IMR-90 (cell line): ENCODE measurements around the gene CENPU. TPM values are rescaled to one million over a fixed set of nuclear protein-coding genes. Genes with fewer than 3 reads are reported as not detected.

Experiments used
- ATAC-seq: fragments of 200-7000 bp; cut with Tn5 transposase; 2 replicates; pipeline ENCODE4 v1.9.1; 2020; ENCODE audit warnings: low read depth, mild to moderate bottlenecking, moderate library complexity
- BruUV-seq: library from RNA; stranded (reverse); fragments of 400-500 nt; replicated peaks from 2 replicates; lab custom pipeline; 2021; lab: Mats Ljungman, UMichigan
- CTCF ChIA-PET: fragments of 300-600 bp; formaldehyde crosslinking; extraction: SDS; loops from one replicate; lab custom pipeline; 2021; ENCODE audit warnings: antibody characterized with exemption; lab: Yijun Ruan, JAX
- POLR2A ChIA-PET: fragments of 300-600 bp; sonication (Branson Sonifier 250); formaldehyde crosslinking; loops from one replicate; lab custom pipeline; 2022; ENCODE audit warnings: antibody characterized with exemption; ENCODE audit not compliant: unreplicated experiment; lab: Charles Lee
- DNase-seq: peaks from one replicate; pipeline ENCODE4 v3.0.0; 2013
- H2AFZ ChIP-seq: replicated peaks from 2 replicates; pipeline ENCODE3; 2013; ENCODE audit warnings: low read length, mild to moderate bottlenecking; ENCODE audit not compliant: poor library complexity
- H2AK5ac ChIP-seq: 2 replicates; pipeline ENCODE4 v1.6.1; 2013; ENCODE audit warnings: low read depth, low read length, inconsistent platforms
- H2AK9ac ChIP-seq: replicated peaks from 2 replicates; pipeline ENCODE3; 2013; ENCODE audit warnings: mild to moderate bottlenecking, low read depth, low read length, moderate library complexity; ENCODE audit not compliant: poor library complexity
- H2BK120ac ChIP-seq: 2 replicates; pipeline ENCODE4 v1.6.1; 2013; ENCODE audit warnings: low read depth, low read length, inconsistent platforms
- H2BK15ac ChIP-seq: 3 replicates; pipeline ENCODE4 v1.6.1; 2013; ENCODE audit warnings: low read depth, low read length, inconsistent platforms
- H2BK20ac ChIP-seq: 2 replicates; pipeline ENCODE4 v1.6.1; 2013; ENCODE audit warnings: low read depth, mild to moderate bottlenecking, inconsistent platforms, low read length, moderate library complexity
- H2BK5ac ChIP-seq: 2 replicates; pipeline ENCODE4 v1.6.1; 2013; ENCODE audit warnings: mild to moderate bottlenecking, low read depth, low read length, inconsistent platforms; ENCODE audit not compliant: poor library complexity, severe bottlenecking
- H3K14ac ChIP-seq: replicated peaks from 2 replicates; pipeline ENCODE4 v1.6.1; 2013; ENCODE audit warnings: low read depth, low read length, inconsistent platforms
- H3K18ac ChIP-seq: 2 replicates; pipeline ENCODE4 v1.6.1; 2013; ENCODE audit warnings: low read depth, low read length, control low read depth
- H3K23ac ChIP-seq: 2 replicates; pipeline ENCODE4 v1.6.1; 2013; ENCODE audit warnings: low read depth, low read length, inconsistent platforms
- H3K27ac ChIP-seq: 2 replicates; pipeline ENCODE4 v1.5.1; 2013; ENCODE audit warnings: mild to moderate bottlenecking, control low read depth, low read length; ENCODE audit not compliant: insufficient read depth
- H3K27me3 ChIP-seq: 2 replicates; pipeline ENCODE4 v1.6.1; 2013; ENCODE audit warnings: low read length; ENCODE audit not compliant: control insufficient read depth, insufficient read depth
- H3K36me3 ChIP-seq: 2 replicates; pipeline ENCODE4 v1.6.1; 2013; ENCODE audit warnings: low read length, mixed read lengths; ENCODE audit not compliant: control insufficient read depth, insufficient read depth
- H3K4ac ChIP-seq: 2 replicates; pipeline ENCODE4 v1.6.1; 2013; ENCODE audit warnings: low read depth, low read length, inconsistent platforms
- H3K4me1 ChIP-seq: 2 replicates; pipeline ENCODE4 v1.6.1; 2013; ENCODE audit warnings: low read length, mixed read lengths; ENCODE audit not compliant: control insufficient read depth, insufficient read depth
- H3K4me2 ChIP-seq: 2 replicates; pipeline ENCODE4 v1.6.1; 2013; ENCODE audit warnings: low read depth, mild to moderate bottlenecking, control low read depth, low read length, moderate library complexity
- H3K4me3 ChIP-seq: 2 replicates; pipeline ENCODE4 v1.5.1; 2013; ENCODE audit warnings: low read depth, mild to moderate bottlenecking, control low read depth, low read length, moderate library complexity; ENCODE audit not compliant: insufficient read depth
- H3K56ac ChIP-seq: 2 replicates; pipeline ENCODE4 v1.6.1; 2013; ENCODE audit warnings: low read length, inconsistent platforms; ENCODE audit not compliant: insufficient read depth; ENCODE audit errors: extremely low read depth
- H3K79me1 ChIP-seq, 2 experiments: 2 replicates each; pipeline ENCODE4 v1.6.1; 2013; ENCODE audit warnings: low read length in 2 of 2, inconsistent platforms in 1 of 2, low read depth in 1 of 2
- H3K9ac ChIP-seq: 2 replicates; pipeline ENCODE4 v1.6.1; 2013; ENCODE audit warnings: low read depth, low read length, control low read depth
- H3K9me1 ChIP-seq: 2 replicates; pipeline ENCODE4 v1.6.1; 2013; ENCODE audit warnings: low read length, inconsistent platforms; ENCODE audit not compliant: insufficient read depth
- H3K9me3 ChIP-seq: 2 replicates; pipeline ENCODE4 v1.6.1; 2013; ENCODE audit warnings: low read length; ENCODE audit not compliant: control insufficient read depth, insufficient read depth
- H4K20me1 ChIP-seq: 2 replicates; pipeline ENCODE4 v1.6.1; 2013; ENCODE audit warnings: low read length, inconsistent platforms; ENCODE audit not compliant: insufficient read depth
- H4K5ac ChIP-seq: 2 replicates; pipeline ENCODE4 v1.6.1; 2013; ENCODE audit warnings: mild to moderate bottlenecking, low read depth, low read length, control low read depth
- H4K8ac ChIP-seq, 2 experiments: 2 replicates each; pipeline ENCODE4 v1.6.1; 2013; ENCODE audit warnings: low read depth in 2 of 2, low read length in 2 of 2, control low read depth in 1 of 2, inconsistent platforms in 1 of 2
- H4K91ac ChIP-seq: 2 replicates; pipeline ENCODE4 v1.6.1; 2013; ENCODE audit warnings: low read depth, low read length, inconsistent platforms; ENCODE audit not compliant: insufficient read depth
- BHLHE40 ChIP-seq: fragments of 150-350 bp; IDR thresholded peaks from 2 replicates; pipeline ENCODE4 v1.6.1; 2016; ENCODE audit warnings: mild to moderate bottlenecking, low read depth, low read length
- CEBPB ChIP-seq: IDR thresholded peaks from 2 replicates; pipeline ENCODE4 v1.6.1; 2012; ENCODE audit warnings: low read depth, low read length, improper control_type of control experiment
- CHD1 ChIP-seq: IDR thresholded peaks from 2 replicates; pipeline ENCODE4 v1.6.1; 2012; ENCODE audit warnings: low read depth, low read length, improper control_type of control experiment
- ELK1 ChIP-seq: fragments of 150-350 bp; IDR thresholded peaks from 2 replicates; pipeline ENCODE4 v1.6.1; 2016; ENCODE audit warnings: low read depth, mild to moderate bottlenecking, low read length, moderate library complexity, borderline replicate concordance
- FOS ChIP-seq: fragments of 150-350 bp; IDR thresholded peaks from 2 replicates; pipeline ENCODE4 v1.6.1; 2016; ENCODE audit warnings: low read depth, low read length
- MAFK ChIP-seq: IDR thresholded peaks from 2 replicates; pipeline ENCODE4 v1.6.1; 2012; ENCODE audit warnings: low read depth, low read length, improper control_type of control experiment
- MAZ ChIP-seq: IDR thresholded peaks from 2 replicates; pipeline ENCODE4 v1.6.1; 2012; ENCODE audit warnings: low read depth, mild to moderate bottlenecking, low read length, improper control_type of control experiment, moderate library complexity, borderline replicate concordance
- MXI1 ChIP-seq: IDR thresholded peaks from 2 replicates; pipeline ENCODE4 v1.6.1; 2012; ENCODE audit warnings: low read depth, mild to moderate bottlenecking, low read length, moderate library complexity, borderline replicate concordance
- NFE2L2 ChIP-seq: fragments of 150-350 bp; IDR thresholded peaks from 2 replicates; pipeline ENCODE4 v1.6.1; 2016; ENCODE audit warnings: low read depth, mild to moderate bottlenecking, low read length
- POLR2A ChIP-seq: IDR thresholded peaks from 2 replicates; pipeline ENCODE4 v1.6.1; 2012; ENCODE audit warnings: mild to moderate bottlenecking, low read depth, low read length
- RAD21 ChIP-seq: IDR thresholded peaks from 2 replicates; pipeline ENCODE4 v1.6.1; 2012; ENCODE audit warnings: low read length, improper control_type of control experiment
- RCOR1 ChIP-seq: IDR thresholded peaks from 2 replicates; pipeline ENCODE4 v1.6.1; 2012; ENCODE audit warnings: mild to moderate bottlenecking, low read length, improper control_type of control experiment; ENCODE audit not compliant: insufficient replicate concordance
- RFX5 ChIP-seq: IDR thresholded peaks from 2 replicates; pipeline ENCODE4 v1.8.0; 2012; ENCODE audit warnings: low read depth, mild to moderate bottlenecking, low read length, moderate library complexity
- SMC3 ChIP-seq: fragments of 150-350 bp; IDR thresholded peaks from 2 replicates; pipeline ENCODE4 v1.6.1; 2016; ENCODE audit warnings: low read depth, mild to moderate bottlenecking, antibody characterized with exemption, low read length, moderate library complexity
- WGBS, 2 experiments: methylation state at CpG; one replicate each; pipeline versions ENCODE4 v1.1.5 to v1.1.7; 2013; ENCODE audit warnings: missing lambda C conversion rate in 2 of 2; ENCODE audit not compliant: insufficient read length in 1 of 2; ENCODE audit errors: extremely low coverage in 2 of 2; 5-methylcytosine and 5-hydroxymethylcytosine counted together
- dilution Hi-C: fragments of 300-500 bp; cut with HindIII; formaldehyde crosslinking; loops from one replicate; pipeline ENCODE4 v1.14.3; 2018; ENCODE audit warnings: low sequenced_read_pairs; ENCODE audit not compliant: unreplicated experiment
- in situ Hi-C: fragments of 300-500 bp; cut with MboI; formaldehyde crosslinking; loops from 3 replicates; pipeline ENCODE4 v1.14.3; 2019; ENCODE audit warnings: low sequenced_read_pairs, inconsistent platforms, mixed read lengths
- intact Hi-C: fragments of 100-400 bp; cut with micrococcal nuclease; formaldehyde crosslinking; loops from 2 replicates; pipeline ENCODE4 v1.10.0; 2022
- polyA plus RNA-seq, 3 experiments: library from polyadenylated mRNA; depleted of rRNA; stranded (reverse); fragments of >200 nt; gene quantifications; 2 replicates each; pipeline ENCODE4 v1.2.3, GENCODE V29; 2012; ENCODE audit warnings: low replicate concordance in 1 of 3
- total RNA-seq: library from RNA; depleted of rRNA; stranded (reverse); fragments of >200 nt; gene quantifications from 2 replicates; pipeline ENCODE4 v1.2.3, GENCODE V29; 2012
- TF ChIP-seq, protein P1 (sequence below): fragments of 150-350 bp; IDR thresholded peaks from 2 replicates; pipeline ENCODE4 v1.6.1; 2017; ENCODE audit warnings: mild to moderate bottlenecking, antibody characterized with exemption, low read length, low read depth
- TF ChIP-seq, protein P2 (sequence below): conservative IDR thresholded peaks from 2 replicates; pipeline ENCODE4 v1.5.1; 2012; ENCODE audit warnings: mild to moderate bottlenecking, low read depth, low read length, improper control_type of control experiment

CENPU gene
- total and polyA plus RNA-seq, 2 of the 4 experiments (the other 2 are of a cell fraction) = 13.6 to 14.6 TPM

DNA sequence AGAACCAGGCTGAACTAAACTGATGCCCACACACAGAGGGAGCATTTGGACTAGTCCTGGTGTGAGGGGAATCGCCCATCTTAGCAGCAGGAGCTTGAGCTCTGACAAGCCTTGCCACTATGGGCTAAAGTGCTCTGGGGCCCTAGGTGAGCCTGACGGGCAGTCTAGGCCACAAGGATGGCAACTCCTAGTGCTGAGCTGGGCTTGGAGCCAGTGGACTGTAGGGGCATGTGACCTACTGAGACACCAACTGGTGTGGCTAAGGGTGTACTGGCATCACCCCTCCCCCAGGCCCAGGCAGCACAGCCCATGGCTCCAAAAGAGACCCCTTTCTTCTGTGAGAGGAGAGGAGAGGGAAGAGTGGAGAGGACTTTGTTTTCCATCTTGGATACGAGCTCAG, 14.5 kb downstream of the CENPU start:
- Histone ChIP-seq H2BK15ac (no peak overlapping the region), H3K56ac (no peak overlapping the region), H4K5ac (no peak overlapping the region), H2AK9ac (peak overlapping the region; percentile 85), H3K36me3 (no peaks in the 10 kb centered on the region; the same call in 1 of the 2 replicates), H2BK5ac (no peak overlapping the region), H3K79me1 (peaks cover 5 to 9% of the 10 kb centered on the region in 2 experiments; a peak in 3 of 4 replicates), H3K9me1 (peaks cover 4% of the 10 kb centered on the region; the same call in 1 of the 2 replicates), H4K91ac (no peak overlapping the region), H3K9me3 (no peaks in the 10 kb centered on the region), H2AK5ac (no peak overlapping the region), H2BK20ac (no peak overlapping the region), H3K4me1 (no peaks in the 10 kb centered on the region; the same call in 1 of the 2 replicates), H3K4ac (no peak overlapping the region), H4K20me1 (no peaks in the 10 kb centered on the region), H3K18ac (no peak overlapping the region), H3K14ac (no peak overlapping the region), H3K27ac (no peak overlapping the region), H3K27me3 (no peaks in the 10 kb centered on the region), H3K9ac (no peak overlapping the region), H3K23ac (no peak overlapping the region), H2AFZ (no peak overlapping the region), H4K8ac (no peak overlapping the region; a peak in 1 of 4 replicates), H3K4me2 (no peak overlapping the region), H3K4me3 (no peak overlapping the region), H2BK120ac (no peak overlapping the region)
- WGBS, 2 experiments = 100% methylated on average over 1 of the region's 3 CpGs; no CpG with 5 or more reads in 1 of the 2 experiments
- no TSS peak for BruUV-seq
- DNase-seq = no peak
- ChIA-PET POLR2A (no interaction called here), CTCF (interaction anchor here (0.5 kb wide), 1 partner anchor 145 kb away, joined by 4 read pairs; no protein-coding TSS in a partner anchor)
- ATAC-seq = no peak
- dilution Hi-C loops = no loop called here
- TF ChIP-seq ELK1 (no peak), RFX5 (no peak), MAZ (no peak), POLR2A (no peak), BHLHE40 (no peak), MAFK (no peak), NFE2L2 (no peak), SMC3 (no peak), FOS (no peak), MXI1 (no peak), CEBPB (no peak), RCOR1 (no peak), RAD21 (no peak), CHD1 (no peak)
- TF ChIP-seq, protein P1, sequence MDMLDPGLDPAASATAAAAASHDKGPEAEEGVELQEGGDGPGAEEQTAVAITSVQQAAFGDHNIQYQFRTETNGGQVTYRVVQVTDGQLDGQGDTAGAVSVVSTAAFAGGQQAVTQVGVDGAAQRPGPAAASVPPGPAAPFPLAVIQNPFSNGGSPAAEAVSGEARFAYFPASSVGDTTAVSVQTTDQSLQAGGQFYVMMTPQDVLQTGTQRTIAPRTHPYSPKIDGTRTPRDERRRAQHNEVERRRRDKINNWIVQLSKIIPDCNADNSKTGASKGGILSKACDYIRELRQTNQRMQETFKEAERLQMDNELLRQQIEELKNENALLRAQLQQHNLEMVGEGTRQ = no peak
- TF ChIP-seq, protein P2, sequence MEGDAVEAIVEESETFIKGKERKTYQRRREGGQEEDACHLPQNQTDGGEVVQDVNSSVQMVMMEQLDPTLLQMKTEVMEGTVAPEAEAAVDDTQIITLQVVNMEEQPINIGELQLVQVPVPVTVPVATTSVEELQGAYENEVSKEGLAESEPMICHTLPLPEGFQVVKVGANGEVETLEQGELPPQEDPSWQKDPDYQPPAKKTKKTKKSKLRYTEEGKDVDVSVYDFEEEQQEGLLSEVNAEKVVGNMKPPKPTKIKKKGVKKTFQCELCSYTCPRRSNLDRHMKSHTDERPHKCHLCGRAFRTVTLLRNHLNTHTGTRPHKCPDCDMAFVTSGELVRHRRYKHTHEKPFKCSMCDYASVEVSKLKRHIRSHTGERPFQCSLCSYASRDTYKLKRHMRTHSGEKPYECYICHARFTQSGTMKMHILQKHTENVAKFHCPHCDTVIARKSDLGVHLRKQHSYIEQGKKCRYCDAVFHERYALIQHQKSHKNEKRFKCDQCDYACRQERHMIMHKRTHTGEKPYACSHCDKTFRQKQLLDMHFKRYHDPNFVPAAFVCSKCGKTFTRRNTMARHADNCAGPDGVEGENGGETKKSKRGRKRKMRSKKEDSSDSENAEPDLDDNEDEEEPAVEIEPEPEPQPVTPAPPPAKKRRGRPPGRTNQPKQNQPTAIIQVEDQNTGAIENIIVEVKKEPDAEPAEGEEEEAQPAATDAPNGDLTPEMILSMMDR = no peak
- intact Hi-C loops = no loop called here
- in situ Hi-C loops = no loop called here
